ENCODE measurements around the gene ZNF630.
"Not testable (repeated sequence)": the region's sequence is repeated elsewhere in the genome, so short reads cannot be mapped to it uniquely, and the experiment has no call there.

ZNF630 gene

DNA sequence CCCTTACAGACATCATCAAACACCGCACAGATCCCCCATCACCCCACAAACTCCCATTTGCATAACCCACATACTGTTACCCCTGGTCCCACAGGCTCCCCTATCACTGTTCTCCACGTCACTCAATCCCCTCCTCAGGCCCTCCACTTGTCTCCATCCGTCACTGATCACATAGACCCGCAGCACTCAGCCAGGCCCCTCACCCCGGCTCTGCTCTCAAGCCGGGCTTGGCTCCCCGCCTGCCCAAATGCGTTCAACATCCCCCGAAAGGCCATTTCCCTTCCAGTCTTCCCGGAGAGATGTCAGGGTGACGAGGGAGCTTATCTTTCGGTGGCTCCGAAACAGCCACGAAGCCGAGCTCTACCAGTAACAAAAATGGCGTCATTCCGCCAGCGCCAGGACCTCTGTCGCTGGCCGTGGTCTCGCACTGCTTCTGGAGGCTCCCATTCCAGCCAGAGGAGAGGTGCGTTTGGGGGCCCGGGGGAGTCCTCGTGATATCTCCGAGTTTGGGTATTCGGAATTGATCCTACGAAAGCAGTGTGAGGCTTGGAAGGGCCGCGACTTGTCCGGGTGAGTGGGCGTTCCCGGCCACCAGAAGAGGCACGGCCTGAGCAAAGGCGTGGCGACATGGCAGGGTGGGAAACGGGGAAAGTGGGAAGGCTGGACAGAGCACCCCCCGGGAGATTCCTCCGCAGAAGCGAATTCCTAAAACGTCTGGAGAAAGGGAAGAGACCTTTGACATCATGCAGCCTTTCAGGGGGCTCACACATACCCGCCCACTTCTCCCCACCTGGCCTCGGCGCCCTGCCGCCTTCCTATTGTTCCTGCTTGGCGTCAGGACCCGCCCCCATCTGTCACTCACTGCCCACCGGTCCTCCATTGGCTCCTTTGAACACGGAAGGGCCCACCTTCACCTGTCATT lies at the start of gene ZNF630:
ZNF630 (minus strand) TSS at position 577 of the 922 bp plus-strand sequence. CDS start 4,754 bp downstream, outside the sequence.
- DNase-seq, result peak; percentile 24

DNA sequence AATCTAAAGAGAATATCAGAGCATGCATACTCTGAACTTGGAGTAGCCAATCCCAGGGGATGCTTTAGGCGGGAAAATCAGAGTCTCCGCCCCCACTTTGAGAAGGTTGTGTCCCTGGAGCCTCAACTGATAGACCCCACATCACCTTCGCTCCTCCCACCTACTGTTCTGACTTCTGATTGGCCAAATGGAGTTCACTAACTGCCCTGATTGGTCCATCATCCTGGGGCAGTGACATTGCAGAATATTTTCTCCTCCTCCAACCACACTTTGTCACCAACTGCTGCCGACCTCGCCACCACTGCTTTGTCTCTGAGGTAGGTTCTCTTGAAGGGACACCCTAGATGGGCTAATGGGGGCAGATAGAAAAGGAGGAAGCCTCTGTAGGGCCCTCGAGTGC lies 36.3 kb upstream of the ZNF630 start:
- no peak for DNase-seq

DNA sequence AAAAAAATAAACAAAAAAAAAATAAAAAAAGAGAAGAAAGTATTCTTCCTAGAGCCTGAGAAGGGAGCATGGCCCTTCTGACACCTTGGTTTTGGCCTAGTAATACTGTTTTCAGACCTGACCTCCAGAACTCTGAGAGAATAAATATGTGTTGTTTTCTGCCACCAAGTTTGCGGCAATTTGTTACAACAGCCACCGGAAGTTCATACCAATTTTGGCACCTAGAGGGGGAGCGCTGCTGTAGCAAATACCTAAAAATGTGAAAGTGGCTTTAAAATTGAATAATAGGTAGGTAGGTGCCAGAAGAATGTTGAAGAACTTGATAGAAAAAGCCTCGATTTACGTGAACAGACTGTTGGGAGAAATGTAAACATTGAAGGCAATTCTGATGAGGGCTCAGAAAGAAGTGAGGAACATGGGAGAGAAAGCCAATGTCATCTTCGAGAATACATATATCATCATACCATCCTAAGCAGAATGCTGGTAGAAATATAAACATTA lies 31.5 kb upstream of the ZNF630 start:
- DNase-seq, result no peak

GRCh38 chrX:48101443-48101842 lies 30.0 kb upstream of the ZNF630 start:
- DNase-seq, result no peak

DNA sequence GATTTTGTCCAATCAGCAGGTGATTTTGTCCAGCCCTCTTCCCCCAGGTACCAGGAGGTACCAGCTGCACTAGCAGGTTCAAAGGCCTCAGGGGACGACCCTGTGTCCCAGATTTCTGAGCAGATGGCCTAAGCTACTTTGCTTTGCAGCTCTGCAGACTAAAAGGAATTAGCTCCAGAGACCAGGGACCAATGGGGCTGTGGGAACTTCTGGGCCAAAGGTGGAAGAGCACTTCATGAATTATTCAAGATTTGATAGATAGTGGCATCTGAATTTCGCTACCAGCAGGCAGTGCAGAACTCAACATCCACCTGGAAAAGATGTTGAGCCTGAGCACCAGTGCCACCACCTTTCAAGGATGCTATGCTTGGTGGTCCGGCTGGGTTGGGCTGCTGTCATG lies 21.1 kb upstream of the ZNF630 start:
- not testable (repeated sequence) for DNase-seq

GRCh38 chrX:48090123-48090522 lies 18.7 kb upstream of the ZNF630 start:
- DNase-seq, result no peak

DNA sequence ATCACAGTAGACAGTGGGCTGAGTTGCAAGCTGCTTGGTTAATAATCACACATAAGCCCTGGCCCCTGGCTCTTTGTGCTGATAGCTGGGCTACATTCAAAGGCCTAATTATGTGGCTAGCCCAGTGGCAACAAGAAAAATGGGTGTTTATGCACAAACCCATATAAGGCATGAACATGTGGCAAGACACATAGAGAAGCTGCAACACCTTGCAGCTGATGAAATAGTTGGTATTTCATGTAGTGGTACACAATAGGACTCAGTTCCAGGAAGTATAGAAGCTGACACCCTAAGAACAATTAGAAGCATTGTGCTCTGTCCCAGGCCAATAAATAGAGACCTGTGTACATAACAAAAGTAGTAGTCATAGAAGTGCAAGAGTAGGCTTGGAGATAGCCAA lies 14.6 kb upstream of the ZNF630 start:
- no peak for DNase-seq

GRCh38 chrX:48083706-48084105 lies 12.3 kb upstream of the ZNF630 start:
- no peak for DNase-seq

- peak; percentile 38 for DNase-seq
Measured at GRCh38 chrX:48083212-48083611, 11.8 kb upstream of the ZNF630 start.

DNA sequence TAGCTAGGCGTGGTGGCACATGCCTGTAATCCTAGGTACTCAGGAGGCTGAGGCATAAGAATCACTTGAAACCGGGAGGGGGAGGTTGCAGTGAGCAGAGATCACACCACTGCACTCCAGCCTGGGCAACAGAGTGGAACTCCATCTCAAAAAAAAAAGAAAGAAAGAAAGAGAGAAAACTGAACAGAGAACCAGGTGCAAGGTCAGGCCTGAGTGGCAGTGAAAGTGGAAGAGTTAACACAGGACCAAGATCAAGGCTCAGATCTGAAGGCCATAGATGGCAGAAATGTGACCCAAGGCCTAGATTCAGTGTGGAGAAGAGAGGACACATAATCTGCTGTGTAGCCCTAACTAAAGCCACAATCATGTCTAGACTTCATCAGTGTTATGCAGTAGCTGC lies 4.9 kb upstream of the ZNF630 start:
- no peak for DNase-seq

DNA sequence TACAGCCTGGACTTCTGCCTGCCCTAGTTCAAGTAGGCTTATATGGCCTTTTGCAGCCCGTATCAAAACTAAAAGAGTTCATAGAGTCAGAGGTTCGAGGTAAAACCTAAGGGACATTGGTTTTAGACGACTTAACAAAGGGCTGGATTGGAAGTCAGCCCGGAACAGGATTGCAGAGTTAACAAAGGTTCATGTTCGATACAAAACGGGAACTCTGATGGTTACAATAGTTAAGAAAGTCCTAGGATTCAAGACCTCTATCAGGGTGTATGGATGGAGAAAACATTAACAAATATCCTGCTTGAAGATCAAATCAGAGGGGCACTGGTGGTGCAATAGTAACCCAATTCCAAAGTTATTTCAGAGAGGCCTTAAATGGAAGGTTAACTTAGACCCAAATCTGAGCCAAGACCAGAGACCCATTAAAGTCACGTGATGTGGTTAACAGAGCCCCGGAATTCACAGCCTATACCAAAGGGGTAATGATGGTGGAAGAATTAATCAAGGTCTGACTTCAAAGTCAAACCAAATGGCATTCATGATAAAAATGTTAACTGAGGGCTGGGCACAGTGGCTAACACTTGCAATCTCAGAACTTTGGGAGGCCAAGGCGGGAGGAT lies 656 bp upstream of the ZNF630 start:
- DNase-seq, result no peak

- no peak for DNase-seq
Measured at GRCh38 chrX:48068096-48068887, 3.1 kb downstream of the ZNF630 start.

- DNase-seq, result no peak
Measured at GRCh38 chrX:48064261-48064660, 7.2 kb downstream of the ZNF630 start.

DNA sequence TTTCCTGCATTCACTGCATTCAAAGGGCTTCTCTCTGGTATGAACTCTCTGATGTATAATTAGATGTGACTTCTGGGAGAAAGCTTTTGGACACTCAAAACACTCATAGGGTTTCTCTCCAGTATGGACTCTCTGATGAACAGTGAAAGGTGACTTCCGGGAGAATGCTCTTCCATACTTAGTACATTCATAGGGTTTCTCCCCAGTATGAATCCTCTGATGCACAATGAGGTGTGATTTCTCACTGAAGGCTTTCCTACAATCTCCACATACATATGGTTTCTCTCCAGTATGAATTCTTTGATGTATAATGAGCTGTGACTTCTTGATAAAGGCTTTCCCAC lies 12.2 kb downstream of the ZNF630 start:
- no peak for DNase-seq

- DNase-seq, result no peak
Measured at GRCh38 chrX:48058621-48059295, 12.7 kb downstream of the ZNF630 start.

GRCh38 chrX:48046846-48047245 lies 24.6 kb downstream of the ZNF630 start:
- no peak for DNase-seq

- DNase-seq, result peak; percentile 69
Measured at GRCh38 chrX:48045410-48046311, 25.8 kb downstream of the ZNF630 start.

- DNase-seq, result no peak
Measured at GRCh38 chrX:48043056-48043455, 28.4 kb downstream of the ZNF630 start.

DNA sequence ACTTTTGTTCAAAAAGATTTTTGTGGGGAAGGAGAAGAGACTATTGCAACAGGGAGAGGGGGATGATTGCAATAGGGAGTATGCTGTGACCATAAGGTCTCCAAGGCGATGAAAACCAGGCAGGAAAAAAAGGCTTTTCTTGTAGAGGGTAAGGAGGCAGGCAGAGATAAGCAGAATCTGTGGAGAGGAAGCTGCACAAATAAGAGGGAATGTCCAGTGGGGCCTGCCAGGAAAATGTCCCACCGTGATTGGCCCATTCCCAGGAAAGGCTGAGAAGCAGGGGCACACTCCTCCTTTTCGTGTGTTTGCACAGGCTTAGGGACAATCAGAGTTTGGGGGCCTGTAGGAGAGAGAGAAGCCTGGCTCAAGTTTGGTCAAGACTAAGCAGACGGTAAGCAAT lies 35.5 kb downstream of the ZNF630 start:
- DNase-seq, result no peak

- DNase-seq, result not testable (repeated sequence)
Measured at GRCh38 chrX:48030641-48031173, 40.7 kb downstream of the ZNF630 start.

DNA sequence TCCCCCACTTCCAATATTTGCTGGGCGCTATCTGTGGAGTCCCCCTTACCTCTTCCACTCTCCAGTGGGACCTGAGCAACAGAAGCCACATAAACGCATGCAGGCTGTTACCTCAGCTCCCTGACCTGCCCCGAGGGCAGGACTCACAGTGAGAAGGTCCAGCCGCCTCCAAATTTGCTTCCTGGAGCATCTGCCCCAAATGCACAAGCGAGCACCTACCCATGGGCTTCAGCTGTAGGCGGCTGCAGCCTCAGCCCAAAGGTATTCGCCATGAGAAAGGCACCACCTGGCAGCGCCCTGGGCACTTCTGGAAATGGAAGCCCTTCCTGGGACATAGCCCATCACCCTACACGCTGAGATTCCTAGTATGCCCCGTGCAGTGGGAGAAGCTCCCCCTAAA lies 41.2 kb downstream of the ZNF630 start:
- DNase-seq, result no peak
